ENCODE data around the gene MBD3L1.

GRCh38 chr19:8811315-8812172, 20.6 kb upstream of the MBD3L1 start:
- no peak for TF ChIP-seq CTCF (conservative IDR thresholded peaks at IDR 0.05; ENCODE audit: low read length)
- TF ChIP-seq EZH2phosphoT487 (IDR thresholded peaks at IDR 0.05; ENCODE audit: borderline replicate concordance, low read depth, low read length): no peak
